CD4-positive, alpha-beta T cell treated with Interleukin-12 subunit alpha and Interleukin-12 subunit beta, for 1 hour (primary cell): Measurements from ENCODE around the gene RALBP1.
"Not testable (repeated sequence)": the region's sequence is repeated elsewhere in the genome, so short reads cannot be mapped to it uniquely, and the experiment has no call there.

Experiments
- DNase-seq: peaks from one replicate; pipeline ENCODE4 v3.0.0-alpha.2; 2020

Gene RALBP1

DNA sequence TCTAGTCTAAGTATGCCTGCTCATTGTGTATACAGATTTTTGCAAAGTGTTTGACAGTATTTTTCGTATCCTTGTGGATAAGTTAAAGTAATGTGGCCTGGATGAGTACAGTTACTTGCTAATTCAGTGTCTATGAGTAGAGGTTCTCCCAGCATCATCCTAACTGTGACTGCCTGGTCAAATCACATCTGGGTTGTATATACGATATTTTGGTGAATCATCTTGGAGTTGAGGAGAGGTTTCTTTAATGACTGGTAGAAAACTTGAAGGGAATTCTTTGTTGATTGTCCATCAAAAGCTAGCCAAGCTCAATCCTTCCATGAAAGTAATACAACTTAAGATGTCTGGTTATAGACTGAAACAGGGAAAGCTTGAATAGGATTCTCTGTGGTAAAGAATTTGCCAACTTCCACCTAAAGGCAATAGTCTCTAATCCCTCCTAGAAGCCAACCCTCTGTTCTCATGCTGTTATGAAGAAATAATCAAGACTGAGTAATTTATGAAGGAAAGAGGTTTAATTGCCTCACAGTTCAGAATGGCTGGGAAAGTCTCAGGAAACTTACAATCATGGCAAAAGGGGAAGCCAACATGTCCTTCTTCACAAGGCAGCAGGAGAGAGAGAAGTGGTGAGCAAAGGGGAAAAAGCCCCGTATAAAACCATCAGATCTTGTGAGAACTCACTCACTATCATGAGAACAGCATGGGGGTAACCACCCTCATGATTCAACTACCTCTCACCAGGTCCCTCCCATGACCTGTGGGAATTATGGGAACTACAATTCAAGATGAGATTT, 19.4 kb upstream of the RALBP1 start:
- no peak for DNase-seq

DNA sequence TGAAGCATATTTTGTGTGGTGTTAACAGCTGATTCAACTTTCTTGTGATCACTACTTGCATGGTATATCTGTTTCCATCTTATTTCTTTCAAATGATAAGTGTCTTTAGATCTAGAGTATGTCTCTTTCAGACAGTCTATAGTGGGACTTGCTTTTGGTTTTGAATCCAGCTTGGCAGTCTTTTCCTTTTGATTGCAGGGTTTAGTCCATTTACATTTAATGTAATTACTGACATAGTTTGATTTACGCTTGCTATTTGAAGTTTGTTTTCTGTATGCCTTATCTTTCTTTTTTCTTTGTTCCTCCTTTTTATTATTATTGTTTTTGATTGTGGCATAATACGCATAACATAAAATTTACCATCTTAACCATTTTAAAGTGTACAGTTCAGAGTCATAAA, 9.2 kb upstream of the RALBP1 start:
- no peak for DNase-seq

DNA sequence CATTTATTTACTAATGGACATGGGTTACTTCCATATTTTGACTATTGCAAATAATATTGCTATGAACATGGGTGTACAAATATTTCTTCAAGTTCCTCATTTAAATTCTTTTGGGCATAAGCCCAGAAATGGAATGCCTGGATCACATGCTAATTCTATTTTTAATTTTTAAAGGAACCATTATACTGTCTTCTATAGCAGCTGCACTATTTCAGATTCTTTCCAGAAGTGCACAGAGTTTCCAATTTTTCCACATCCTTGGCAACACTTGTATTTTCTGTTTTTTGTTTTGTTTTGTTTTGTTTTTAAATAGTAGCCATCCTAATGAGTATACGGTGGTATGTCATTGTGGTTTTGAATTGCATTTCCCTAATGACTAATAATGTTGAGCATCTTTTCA, 8.5 kb upstream of the RALBP1 start:
- DNase-seq: no peak

- no peak for DNase-seq
Observed at GRCh38 chr18:9468998-9469397, 6.3 kb upstream of the RALBP1 start.

GRCh38 chr18:9469685-9470084, 5.6 kb upstream of the RALBP1 start:
- DNase-seq: no peak

DNA sequence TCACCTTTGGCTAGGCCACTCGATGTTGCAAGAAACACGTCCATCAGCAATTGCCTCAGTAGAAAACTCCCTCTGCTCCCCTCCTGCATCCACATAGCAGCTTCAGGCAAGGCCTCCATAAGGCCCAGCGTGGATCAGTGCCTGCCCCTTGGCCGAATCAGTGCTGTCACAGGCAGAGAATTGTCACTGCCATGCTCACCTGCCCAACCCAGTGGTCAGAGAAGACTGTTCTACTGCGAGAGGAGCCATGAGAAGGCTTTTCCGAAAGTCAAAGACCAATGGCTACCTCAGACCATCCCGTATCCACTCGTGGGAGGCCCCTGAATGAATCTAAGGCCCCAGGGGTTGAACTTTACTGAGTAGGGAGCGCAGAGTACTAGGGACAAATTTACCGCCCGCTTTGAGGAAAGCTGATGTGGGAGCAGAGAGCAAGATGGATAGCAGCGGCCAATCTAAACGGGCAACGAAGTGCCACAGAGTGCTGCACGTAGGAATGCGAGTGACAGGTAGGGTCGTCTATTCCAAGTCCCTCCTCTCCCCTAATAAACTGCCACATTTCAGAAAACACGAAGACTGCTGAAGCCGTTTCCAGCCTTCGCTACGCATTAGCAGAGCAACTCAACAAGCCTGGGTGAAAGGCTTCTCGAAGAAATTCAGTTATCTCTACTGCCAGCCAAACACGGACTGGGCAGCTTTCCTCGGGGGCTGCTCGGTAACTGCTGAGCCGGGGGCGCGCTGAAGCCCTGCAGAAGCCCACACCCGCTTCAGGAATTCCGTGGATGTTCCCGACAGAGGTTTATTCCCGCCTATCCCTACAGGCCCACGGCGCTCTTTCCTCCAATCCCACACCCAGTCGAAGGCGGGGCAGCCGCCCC, 968 bp upstream of the RALBP1 start:
- no peak for DNase-seq

DNA sequence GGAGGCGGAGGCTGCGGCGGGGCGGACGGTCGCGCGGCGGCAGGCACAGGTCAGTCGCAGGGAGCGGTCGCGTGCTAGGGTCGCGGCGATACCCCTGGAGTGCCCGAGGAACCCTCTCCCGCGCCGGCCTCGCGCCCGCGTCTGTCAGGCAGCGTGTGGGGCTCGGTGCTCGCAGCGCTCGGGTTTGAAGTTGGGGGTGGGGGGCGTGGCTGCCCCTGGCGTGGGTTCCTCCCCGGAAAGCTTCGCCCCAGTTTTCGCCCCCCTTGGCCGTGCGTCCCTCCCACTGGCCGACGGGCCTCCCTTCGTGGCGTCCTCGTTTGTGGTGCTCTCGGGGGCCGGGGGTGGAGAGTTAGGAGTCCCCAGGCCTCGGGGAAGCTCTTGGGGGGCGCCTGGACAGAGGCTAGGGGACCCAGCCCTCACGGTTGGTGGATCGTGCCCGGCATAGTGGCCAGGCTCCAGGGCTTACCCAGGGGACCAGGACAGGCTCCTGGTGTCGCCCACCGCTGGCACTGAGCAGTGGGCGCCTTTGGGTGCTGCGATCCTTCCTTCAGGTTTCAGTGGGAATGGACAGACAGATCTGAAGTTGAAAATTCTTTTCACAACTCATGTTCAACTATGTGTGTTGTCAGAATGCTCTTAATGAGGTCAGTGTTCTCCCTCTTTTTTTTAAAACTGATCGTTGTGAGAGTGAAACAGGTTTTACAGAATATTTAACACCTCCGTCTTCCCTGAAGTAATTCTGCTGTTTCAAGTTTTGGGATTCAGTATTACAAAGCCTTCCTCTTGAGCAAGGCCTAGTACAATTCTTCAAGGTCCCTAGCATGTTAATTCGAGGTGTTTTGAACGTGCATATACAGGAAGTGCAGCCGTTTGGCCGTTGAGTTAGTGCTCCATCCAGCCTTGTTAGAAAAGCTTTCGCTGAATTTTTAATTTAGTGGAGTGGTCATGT, 604 bp downstream of the RALBP1 start:
- peak; percentile 7 for DNase-seq

DNA sequence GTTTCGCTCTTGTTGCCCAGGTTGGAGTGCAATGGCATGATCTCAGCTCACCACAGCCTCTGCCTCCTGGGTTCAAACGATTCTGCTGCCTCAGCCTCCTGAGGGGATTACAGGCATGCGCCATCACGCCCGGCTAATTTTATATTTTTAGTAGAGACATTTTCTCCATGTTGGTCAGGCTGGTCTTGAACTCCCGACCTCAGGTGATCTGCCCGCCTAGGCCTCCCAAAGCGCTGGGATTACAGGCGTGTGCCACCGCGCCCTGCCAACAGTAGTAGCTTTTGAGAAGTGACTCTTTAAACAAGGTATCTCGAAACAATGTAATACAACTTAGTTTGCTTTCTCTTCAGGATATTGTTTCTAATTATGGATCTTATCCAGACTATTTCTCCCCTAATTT, 1.6 kb downstream of the RALBP1 start:
- DNase-seq: not testable (repeated sequence)

DNA sequence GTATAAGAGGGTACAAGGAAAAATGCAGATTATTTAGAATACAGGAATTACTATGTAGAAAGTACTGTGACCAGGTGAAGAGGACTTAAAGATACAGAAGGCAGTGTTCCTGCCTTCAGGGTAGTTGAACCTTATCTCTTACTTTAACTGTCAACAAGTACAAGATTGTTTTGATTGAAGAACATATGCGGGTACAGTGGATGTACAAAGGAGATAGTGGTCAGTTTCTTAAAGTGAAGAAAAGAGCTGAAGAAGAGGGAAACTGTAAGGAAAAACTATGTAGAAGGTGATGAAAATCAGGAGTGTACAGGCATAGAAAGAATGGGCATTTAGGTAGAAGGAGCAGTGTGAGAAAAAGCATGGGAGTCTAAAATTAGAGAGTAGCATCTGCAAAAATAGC, 2.2 kb downstream of the RALBP1 start:
- no peak for DNase-seq

GRCh38 chr18:9478545-9478944, 3.2 kb downstream of the RALBP1 start:
- no peak for DNase-seq

- no peak for DNase-seq
Observed at GRCh38 chr18:9482790-9483189, 7.5 kb downstream of the RALBP1 start.

DNA sequence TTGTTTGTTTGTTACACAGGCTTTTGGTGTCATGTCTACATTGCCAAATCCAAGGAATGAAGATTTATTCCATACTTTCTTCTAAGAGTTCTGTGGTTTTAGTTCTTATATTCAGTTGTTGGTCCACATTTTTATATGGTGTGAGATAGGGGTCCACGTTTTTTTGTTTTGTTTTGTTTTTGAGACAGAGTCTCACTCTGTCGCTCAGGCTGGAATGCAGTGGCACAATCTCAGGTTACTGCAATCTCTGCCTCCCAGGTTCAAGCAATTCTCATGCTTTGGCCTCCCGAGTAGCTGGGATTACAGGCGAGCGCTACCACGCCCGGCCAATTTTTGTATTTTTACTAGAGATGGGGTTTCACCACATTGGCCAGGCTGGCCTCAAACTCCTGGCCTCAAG, 8.2 kb downstream of the RALBP1 start:
- DNase-seq: no peak

- DNase-seq: not testable (repeated sequence)
Observed at GRCh38 chr18:9484856-9485255, 9.5 kb downstream of the RALBP1 start.

DNA sequence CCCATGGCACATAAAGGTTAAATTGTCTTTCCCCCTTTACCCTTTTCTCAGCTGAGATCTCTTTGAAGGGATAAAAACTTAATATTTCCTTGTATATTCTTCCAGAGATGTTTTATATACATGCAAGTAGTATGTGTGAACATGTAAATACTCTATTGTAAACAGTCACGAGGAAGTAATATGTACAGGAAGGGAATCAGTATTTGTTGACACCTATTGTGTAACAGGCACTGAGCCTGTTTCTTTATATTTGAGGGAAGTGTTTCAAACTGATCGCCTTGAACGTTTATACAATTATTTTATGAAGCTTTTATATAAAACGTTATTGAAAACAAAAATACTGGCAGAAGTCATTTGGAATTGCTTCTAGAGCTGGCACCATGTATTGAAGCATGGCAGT, 13.2 kb downstream of the RALBP1 start:
- no peak for DNase-seq

- DNase-seq: peak; percentile 4
Observed at GRCh38 chr18:9494778-9495331, 19.5 kb downstream of the RALBP1 start.

- no peak for DNase-seq
Observed at GRCh38 chr18:9495465-9495864, 20.2 kb downstream of the RALBP1 start.

- DNase-seq: no peak
Observed at GRCh38 chr18:9495916-9496705, 20.8 kb downstream of the RALBP1 start.

GRCh38 chr18:9506046-9506792, 30.9 kb downstream of the RALBP1 start:
- DNase-seq: no peak

- no peak for DNase-seq
Observed at GRCh38 chr18:9507565-9508088, 32.3 kb downstream of the RALBP1 start.

DNA sequence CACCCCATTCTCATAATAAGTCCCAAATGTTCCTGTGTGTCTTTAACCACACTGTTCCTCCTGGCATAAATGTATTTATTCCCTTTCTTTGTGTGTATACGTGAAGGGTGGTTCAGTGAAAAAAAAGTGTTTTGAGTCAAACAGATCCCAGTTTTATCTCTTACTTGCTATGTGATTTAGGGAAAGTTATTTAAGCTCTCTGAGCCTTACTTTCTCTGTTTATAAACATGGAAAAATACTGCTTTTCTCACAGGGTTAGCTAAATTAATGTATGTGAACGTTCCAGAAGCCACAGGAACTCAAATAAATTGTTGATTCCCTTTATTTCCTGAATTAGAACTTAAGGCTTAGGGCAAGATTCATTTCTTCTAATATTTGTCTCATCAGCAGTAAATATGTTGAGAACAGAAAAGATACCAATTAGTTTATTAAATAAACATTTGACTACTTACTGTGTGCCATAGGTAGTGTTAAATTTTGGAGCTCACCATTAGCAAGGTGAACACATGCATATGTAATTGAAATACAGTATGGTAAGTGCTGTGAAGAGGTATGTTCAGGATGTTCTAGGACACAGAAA, 33.2 kb downstream of the RALBP1 start:
- DNase-seq: no peak
